ENCODE data around the gene STMN3.

DNA sequence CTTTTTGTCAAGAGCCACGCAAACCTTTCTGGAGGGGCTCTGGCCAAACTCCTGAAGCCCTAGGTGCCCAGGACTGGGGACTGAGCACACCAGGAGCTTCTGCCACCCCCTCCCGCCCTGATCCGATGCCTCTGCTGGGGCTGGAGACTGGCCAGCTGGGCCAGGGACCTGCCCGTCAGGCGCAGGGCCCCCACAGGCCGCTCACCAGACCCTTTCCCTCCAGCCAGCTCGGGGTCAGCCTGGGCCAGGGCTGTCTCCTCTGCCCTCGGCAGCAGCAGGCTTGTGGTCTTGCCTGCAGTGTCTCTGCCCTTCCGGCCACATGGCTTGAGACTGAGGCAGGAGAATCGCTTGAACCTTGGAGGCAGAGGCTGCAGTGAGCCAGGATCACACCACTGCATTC lies 19.4 kb upstream of the STMN3 start:
- TF ChIP-seq, protein P1, sequence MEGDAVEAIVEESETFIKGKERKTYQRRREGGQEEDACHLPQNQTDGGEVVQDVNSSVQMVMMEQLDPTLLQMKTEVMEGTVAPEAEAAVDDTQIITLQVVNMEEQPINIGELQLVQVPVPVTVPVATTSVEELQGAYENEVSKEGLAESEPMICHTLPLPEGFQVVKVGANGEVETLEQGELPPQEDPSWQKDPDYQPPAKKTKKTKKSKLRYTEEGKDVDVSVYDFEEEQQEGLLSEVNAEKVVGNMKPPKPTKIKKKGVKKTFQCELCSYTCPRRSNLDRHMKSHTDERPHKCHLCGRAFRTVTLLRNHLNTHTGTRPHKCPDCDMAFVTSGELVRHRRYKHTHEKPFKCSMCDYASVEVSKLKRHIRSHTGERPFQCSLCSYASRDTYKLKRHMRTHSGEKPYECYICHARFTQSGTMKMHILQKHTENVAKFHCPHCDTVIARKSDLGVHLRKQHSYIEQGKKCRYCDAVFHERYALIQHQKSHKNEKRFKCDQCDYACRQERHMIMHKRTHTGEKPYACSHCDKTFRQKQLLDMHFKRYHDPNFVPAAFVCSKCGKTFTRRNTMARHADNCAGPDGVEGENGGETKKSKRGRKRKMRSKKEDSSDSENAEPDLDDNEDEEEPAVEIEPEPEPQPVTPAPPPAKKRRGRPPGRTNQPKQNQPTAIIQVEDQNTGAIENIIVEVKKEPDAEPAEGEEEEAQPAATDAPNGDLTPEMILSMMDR (IDR thresholded peaks at IDR 0.05) = no peak
- TF ChIP-seq POLR2A (IDR thresholded peaks at IDR 0.05) = no peak

All from uterus (tissue), 2 donors.